ENCODE measurements around the gene CDKN1B.

Gene CDKN1B

DNA sequence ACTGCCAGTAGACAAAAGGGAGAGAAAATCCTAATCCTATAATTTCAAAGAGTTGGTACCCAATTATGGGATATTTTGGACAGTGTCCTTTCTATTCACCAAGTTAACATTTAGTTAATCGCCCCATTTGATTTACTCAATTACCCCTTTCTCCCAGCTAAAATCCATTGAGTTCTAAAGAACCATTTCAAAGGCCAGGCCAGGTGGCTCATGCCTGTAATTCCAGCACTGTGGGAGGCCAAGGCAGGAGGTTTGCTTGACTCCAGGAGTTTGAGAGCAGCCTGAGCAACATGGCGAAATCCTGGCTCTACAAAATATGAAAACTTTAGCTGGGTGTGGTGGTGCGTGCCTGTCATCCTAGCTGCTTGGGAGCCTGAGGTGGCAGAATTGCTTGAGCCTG is 15.7 kb upstream of the CDKN1B start:
- DNase-seq (ENCODE audit: low spot score), result no peak

DNA sequence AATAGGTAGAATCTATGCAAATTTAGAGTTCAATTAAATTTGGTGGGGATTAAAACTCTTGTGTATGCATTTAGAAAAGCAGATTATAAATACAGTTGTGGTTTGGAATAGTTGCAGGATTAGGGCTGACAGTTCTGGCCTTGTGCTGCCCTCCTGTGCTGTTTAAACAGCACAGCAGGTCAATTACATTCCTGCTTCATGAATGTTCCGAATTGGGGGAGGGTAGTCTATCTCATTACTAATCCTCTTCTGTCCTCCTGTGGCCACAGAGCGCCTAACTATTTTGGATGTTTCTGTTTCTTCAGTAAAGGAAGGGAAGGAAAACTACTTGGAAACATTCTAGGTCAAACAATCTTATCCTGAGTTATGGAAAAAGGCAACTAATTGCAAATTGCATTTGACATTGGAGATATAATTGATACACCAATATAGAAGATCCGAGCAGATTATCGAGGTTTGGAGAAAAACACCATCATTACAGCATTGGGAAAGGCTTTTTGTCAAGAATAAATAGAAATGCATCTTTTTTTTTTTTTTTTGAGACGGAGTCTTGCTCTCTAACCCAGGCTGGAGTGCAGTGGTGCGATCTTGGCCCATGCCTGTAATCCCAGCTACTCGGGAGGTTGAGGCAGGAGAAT is 12.5 kb upstream of the CDKN1B start:
- peak; percentile 59 for DNase-seq (ENCODE audit: low spot score)

DNA sequence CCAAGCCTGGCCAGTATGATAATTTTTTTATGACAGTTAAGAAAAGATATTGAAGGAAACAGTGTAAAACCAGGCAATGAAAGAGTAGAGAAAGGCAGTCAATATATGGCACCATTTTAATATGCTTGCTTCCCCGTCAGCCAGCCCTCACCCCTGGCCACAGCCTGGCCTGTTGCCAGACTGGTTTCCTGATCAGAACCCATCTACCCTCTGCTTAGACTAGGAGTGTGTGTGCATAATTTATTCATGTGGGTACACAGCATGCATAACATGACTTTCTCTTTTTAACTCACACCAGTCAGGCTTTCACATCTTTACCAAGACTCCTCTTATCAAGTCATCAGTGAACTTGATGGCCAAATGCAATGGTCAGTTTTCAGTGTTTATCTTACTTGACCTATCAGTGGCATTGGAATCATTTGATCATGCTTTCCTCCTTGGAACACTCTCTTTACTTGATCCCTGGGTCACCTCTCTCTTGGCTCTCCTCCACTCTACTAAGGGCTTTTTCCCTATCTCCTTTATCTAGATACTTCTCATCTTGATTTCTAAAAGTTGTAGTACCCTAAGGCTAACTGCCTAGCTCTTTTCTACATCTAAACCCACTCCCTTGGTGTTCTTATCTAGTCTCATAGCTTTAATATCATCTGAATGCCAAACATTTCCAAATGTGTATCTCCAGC is 11.2 kb upstream of the CDKN1B start:
- peak; percentile 83 for DNase-seq (ENCODE audit: low spot score)

DNA sequence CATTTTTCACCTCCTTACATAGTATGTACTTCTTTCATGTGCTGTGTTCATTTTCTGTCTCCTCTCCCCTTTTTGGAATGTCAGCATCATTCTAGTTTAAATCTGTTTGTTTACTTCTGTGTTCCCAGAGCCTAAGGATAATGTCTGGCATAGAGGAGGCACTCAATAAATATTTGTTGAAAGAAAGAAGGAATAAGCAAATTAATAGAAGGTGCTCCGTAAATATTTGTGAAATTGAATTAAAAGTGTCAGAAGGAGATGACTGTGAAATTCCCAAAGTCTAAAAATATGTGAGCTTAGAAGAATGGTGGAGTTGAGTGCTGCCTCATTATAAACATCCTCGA is 3.3 kb upstream of the CDKN1B start:
- DNase-seq (ENCODE audit: low spot score), result no peak

DNA sequence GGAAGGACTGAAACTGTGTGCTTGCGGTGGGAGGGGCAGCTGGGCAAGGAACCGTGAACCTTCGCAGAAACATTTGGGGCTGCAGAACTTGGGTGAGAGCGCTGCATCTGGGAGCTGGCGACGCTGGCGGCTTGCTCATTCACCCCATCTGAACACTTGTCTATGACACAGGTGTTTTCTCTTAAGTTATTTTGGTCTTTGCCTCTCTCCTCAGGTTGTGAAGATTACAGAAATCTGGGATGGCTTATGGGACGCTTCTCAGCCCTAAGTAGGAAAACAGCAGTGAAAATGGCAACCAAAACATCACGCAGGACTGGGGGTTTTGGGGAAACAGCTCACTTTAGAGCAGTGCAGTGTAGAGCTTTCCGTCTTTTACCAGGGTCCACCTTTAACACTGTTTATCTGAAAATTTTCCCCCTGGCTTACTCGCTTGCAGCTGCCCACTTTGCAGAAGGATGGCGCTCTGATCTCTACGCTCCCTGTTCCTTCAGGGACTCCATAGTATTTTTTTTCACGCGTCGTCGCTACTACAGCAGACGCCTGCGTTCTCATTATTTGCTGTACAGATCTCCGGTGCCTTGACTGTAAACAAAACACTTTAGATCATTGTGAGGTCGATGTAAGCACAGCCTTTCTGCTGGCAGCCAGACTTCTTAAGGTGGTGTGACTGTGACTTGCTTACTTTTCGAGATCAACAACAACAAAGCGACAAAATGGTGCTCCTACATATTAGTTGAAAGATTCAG is 2.7 kb upstream of the CDKN1B start:
- DNase-seq (ENCODE audit: low spot score), result peak; percentile 78

DNA sequence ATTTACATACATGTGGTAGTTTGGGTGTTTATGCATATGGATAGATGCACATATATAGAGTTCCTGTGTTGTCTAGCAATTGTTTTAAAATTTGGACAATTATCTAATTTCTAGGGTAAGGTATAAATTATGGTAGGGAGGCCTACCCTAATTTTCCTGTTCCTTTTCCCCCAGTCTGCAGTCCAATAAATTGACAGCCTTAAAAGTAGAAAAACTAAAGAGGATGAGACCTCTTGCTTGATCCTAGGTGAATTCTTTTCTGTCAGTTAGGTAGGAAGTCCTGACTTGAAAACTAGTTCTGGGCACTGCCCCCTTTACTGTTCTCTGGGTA is 2.1 kb upstream of the CDKN1B start:
- DNase-seq (ENCODE audit: low spot score), result no peak

DNA sequence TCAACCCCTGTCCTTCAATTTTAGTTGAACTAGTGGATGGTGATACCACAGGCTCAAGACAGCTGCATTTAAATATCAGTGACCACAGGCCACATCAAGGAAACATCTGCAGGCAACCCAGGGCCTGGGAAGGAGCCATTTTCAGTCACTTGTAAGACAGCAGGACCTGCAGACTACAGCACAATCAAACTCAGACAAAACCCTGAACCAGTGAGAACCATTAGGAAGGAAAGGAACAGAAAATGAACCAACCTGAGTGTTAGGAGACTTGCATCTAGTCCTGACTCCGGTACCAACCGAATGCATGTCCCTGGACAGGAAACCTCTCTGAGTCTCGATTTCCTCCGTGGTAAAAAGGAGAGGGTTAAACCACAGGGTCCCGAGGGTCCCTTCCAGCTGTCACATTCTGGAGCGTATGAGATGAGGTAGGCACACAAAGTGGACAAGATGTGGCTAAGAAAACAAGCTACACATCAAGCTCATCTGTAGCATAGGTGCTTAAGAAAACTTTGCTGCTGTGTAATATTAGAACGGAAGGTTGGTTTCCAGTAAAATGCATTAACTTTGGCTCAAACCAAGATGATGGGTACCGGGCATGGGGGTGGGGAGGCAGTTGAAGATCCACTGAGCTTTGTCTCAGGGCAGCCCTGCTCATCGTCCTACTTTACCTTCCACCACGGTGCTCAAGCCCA is 1.6 kb upstream of the CDKN1B start:
- peak; percentile 31 for DNase-seq (ENCODE audit: low spot score)

DNA sequence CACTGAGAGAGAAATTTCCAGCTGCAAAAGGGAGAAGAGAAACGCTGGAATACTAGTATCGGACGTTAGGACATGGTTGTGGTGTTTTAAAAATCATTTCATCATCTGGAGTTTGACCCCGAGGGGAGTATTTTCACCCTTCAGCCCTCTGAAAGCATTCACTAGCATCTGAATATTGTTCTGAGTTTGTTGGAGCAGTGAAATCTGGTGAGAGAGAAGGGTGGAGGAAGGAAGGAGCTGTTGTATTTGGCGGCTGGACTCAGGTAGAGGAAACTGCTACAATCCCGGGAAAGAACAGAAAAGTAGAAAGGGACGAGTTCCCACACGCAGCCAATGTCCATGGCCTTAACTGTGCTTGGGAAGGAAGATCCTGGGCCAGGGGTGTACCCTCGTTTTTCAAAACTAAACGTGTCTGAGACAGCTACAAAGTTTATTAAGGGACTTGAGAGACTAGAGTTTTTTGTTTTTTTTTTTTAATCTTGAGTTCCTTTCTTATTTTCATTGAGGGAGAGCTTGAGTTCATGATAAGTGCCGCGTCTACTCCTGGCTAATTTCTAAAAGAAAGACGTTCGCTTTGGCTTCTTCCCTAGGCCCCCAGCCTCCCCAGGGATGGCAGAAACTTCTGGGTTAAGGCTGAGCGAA is 896 bp upstream of the CDKN1B start:
- no peak for DNase-seq (ENCODE audit: low spot score)

DNA sequence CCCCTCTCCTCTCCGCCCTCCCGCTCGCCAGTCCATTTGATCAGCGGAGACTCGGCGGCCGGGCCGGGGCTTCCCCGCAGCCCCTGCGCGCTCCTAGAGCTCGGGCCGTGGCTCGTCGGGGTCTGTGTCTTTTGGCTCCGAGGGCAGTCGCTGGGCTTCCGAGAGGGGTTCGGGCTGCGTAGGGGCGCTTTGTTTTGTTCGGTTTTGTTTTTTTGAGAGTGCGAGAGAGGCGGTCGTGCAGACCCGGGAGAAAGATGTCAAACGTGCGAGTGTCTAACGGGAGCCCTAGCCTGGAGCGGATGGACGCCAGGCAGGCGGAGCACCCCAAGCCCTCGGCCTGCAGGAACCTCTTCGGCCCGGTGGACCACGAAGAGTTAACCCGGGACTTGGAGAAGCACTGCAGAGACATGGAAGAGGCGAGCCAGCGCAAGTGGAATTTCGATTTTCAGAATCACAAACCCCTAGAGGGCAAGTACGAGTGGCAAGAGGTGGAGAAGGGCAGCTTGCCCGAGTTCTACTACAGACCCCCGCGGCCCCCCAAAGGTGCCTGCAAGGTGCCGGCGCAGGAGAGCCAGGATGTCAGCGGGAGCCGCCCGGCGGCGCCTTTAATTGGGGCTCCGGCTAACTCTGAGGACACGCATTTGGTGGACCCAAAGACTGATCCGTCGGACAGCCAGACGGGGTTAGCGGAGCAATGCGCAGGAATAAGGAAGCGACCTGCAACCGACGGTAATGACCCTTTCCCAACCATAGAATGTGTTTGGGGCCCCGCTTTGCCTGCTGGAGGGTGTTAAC is 615 bp downstream of the CDKN1B start:
- peak; percentile 30 for DNase-seq (ENCODE audit: low spot score)

DNA sequence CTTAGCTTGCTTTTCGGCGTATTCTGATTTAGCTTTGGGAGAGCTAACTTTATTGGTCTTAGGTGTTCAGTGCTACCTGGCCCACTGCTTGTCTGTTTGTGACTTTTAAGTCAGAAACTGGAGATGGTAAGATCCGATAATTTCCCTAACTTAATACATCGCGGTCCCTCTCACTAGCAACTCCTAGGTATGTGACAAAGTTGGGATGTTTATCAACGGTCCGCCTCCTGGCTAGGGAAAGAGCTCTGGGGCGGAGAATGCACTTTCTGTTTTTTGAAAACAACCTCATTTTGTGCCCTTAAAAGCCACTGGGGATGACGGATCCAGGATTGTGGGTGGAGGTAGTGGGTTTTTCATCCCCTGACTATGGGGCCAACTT is 1.2 kb downstream of the CDKN1B start:
- DNase-seq (ENCODE audit: low spot score), result no peak

DNA sequence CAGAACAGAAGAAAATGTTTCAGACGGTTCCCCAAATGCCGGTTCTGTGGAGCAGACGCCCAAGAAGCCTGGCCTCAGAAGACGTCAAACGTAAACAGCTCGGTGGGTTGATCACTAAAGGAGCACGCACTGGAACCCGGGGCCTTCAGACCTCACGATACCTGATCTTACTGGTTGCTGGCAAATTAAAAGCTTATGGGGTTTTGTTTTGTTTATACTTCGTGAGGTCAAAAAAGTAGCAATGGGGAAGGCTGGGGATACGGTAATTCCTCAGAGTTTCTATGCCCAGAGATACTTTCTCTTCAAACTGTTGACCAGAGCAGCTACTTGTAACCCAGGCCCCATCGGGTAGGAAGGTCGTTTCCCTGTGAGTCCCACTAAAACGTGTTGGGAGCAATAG is 1.7 kb downstream of the CDKN1B start:
- DNase-seq (ENCODE audit: low spot score), result peak; percentile 30

DNA sequence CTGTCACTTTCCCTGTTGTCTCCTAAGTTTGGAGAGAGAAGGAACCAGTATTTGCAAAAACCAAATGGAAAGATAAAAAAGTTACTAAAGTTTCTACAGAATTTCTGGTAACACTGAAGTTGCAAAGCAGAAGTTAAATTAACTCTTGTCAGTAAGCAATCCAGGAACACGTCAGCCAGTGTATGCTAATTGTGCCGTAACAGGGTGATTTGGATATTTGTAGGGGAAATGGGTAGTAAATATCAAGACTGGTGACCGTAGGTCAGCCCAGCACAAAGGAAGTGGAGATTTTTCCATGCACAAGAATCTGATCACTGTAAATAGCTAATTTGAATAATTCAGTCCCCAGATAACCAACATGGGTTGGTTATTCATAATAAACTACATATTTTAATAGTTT is 2.3 kb downstream of the CDKN1B start:
- DNase-seq (ENCODE audit: low spot score), result no peak

DNA sequence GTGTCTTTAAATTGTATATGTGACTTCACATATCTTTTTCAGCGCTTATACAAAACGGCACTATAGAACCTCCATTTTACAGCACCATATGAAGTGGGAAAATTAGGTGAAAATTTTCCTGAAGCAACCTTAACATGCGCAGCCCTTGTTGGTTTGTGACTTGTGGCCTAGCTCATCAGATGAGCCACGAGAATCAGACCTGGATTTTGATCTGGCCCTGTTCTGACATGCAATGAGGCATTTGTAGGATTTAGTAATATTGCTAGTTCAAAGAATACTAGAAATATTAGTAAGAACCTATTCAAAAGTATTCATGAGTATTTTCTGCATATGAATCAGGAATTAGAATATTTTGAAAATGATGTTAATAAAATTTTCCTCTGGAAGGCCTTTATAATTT is 2.9 kb downstream of the CDKN1B start:
- no peak for DNase-seq (ENCODE audit: low spot score)

DNA sequence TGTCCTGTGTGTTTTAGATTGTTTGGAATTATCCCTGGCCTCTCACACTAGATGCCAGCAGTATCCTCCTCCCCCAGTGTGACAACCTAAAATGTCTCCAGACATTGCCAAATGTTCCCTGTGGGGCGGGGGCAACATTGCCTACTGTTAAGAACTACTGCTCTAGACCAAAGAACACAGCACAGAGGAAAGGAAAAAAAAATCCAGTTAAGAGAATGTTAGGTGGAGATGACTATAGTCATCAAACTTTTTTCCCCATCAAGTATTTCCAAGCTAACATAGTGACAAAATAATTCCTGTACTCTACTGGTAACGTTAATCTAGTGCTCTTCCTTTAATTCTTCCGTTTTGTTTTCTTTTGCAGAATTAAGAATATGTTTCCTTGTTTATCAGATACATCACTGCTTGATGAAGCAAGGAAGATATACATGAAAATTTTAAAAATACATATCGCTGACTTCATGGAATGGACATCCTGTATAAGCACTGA is 3.5 kb downstream of the CDKN1B start:
- DNase-seq (ENCODE audit: low spot score), result no peak

DNA sequence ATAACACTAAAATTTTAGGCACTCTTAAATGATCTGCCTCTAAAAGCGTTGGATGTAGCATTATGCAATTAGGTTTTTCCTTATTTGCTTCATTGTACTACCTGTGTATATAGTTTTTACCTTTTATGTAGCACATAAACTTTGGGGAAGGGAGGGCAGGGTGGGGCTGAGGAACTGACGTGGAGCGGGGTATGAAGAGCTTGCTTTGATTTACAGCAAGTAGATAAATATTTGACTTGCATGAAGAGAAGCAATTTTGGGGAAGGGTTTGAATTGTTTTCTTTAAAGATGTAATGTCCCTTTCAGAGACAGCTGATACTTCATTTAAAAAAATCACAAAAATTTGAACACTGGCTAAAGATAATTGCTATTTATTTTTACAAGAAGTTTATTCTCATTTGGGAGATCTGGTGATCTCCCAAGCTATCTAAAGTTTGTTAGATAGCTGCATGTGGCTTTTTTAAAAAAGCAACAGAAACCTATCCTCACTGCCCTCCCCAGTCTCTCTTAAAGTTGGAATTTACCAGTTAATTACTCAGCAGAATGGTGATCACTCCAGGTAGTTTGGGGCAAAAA is 4.1 kb downstream of the CDKN1B start:
- DNase-seq (ENCODE audit: low spot score), result peak; percentile 41

DNA sequence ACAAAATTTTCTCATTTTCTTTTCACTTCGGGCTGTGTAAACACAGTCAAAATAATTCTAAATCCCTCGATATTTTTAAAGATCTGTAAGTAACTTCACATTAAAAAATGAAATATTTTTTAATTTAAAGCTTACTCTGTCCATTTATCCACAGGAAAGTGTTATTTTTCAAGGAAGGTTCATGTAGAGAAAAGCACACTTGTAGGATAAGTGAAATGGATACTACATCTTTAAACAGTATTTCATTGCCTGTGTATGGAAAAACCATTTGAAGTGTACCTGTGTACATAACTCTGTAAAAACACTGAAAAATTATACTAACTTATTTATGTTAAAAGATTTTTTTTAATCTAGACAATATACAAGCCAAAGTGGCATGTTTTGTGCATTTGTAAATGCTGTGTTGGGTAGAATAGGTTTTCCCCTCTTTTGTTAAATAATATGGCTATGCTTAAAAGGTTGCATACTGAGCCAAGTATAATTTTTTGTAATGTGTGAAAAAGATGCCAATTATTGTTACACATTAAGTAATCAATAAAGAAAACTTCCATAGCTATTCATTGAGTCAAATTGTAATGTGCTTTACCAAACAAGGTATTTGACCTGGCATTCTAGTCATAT is 4.8 kb downstream of the CDKN1B start:
- no peak for DNase-seq (ENCODE audit: low spot score)

DNA sequence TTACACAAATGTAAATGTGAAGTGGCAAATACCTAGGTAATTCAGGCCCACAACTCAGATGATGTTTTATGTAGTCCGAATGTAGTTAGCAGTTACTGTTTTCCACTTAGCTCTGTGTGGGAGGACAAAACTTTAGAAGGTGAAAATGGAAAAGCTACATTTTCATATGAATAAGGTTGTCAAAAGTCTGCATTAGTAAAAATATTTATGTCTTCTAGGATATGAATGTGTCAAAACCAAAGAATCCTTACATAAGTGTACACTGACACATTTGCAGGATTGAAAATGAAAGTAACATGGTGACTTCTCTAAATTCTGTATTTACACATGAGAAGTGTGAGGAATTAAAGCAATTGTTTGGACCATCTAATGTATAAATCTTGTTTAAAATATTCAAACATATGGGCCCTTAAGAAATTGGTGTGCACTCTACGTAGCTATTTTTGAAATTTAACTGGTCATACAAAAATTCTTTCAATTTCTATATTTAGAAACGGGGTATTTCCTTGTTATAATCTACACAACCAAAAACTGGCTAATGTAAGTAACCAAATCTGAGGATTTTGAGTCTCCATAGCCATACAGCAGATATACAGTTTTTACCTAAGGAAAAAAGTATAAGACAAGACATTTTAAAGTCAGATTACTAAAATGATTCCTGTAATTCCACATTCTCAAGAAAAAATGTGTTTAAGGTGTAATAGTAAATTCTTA is 5.4 kb downstream of the CDKN1B start:
- peak; percentile 27 for DNase-seq (ENCODE audit: low spot score)

DNA sequence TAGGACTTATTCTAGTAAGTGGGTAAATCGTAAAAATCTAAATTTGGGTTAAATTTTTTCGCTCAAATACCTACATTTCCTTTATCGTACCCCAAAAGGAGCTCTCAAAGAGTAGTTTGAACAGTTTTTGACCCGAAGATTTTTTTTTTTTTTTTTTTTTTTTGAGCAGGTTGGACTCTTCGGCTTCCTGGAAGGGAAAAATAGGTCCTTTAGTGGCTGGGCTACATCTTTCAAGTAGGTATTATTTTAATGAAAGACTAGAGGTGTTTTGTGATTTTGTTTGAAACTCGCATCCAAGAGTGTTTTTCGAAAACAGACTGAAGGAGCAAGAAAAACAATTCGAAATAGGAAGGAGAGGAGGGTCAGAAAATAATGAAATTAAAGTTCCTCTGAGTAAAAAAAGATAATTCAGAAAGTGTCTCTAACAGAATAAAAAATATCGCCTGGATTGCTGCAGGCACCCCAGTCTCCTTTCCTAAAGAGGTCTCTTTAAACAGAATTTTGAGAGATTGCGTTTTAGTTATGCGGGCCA is 6.0 kb downstream of the CDKN1B start:
- DNase-seq (ENCODE audit: low spot score), result no peak

DNA sequence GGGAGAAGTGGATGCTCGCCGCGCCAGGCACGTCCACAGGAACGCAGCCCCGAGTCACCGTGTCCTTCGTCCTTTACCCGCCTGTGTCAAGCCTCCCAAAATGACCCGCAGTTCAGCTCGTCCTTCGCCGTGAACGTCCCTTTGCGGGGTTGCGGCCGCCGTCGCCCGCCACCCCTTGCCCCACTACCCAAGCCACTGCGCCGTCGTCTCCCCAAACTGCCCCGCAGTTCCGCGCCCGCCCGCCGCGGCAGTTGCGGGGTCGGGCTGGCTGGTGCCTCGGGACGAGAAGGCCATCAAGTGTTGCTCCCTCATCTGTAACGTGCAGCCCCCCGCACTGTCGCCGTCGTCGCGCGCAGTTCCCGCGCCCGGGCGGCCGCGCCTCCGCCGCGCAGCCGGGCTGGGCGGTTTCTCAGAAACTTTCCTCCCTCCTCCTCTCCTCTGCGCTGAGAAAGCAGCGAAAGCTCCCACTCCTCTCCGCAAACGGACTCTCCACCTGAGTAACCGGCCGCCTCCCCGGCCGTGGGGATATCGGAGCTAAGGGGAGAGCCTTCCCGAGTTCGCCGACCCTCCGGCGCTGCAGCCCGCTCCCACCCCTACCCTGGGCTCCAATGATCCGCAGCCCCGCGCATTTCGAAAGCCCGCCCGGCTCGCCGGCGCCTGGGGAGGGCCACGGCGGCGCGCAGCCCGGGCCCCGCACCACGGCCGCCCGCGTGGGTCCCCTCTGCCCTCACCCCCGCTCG is 6.7 kb downstream of the CDKN1B start:
- no peak for DNase-seq (ENCODE audit: low spot score)

Measured in CD4-positive, alpha-beta T cell treated with Interleukin-2 at 100 ng/mL for 4 hours (primary cell).